HG03060 (cell line): ENCODE data around the gene MYMX.
A peak's percentile ranks its signal among the peaks of the same experiment; 100 is the strongest.

Experiments
- ATAC-seq: cut with Tn5 transposase; IDR thresholded peaks from one replicate; pipeline ENCODE4 v1.9.1; 2021; ENCODE audit warnings: low read depth, moderate number of reproducible peaks; ENCODE audit not compliant: unreplicated experiment

The MYMX gene

GRCh38 chr6:44262467-44263353, 46.0 kb downstream of the MYMX start:
- ATAC-seq = no peak

GRCh38 chr6:44263354-44264100, 46.8 kb downstream of the MYMX start:
- no peak for ATAC-seq

GRCh38 chr6:44264154-44265006, 47.7 kb downstream of the MYMX start:
- no peak for ATAC-seq

DNA sequence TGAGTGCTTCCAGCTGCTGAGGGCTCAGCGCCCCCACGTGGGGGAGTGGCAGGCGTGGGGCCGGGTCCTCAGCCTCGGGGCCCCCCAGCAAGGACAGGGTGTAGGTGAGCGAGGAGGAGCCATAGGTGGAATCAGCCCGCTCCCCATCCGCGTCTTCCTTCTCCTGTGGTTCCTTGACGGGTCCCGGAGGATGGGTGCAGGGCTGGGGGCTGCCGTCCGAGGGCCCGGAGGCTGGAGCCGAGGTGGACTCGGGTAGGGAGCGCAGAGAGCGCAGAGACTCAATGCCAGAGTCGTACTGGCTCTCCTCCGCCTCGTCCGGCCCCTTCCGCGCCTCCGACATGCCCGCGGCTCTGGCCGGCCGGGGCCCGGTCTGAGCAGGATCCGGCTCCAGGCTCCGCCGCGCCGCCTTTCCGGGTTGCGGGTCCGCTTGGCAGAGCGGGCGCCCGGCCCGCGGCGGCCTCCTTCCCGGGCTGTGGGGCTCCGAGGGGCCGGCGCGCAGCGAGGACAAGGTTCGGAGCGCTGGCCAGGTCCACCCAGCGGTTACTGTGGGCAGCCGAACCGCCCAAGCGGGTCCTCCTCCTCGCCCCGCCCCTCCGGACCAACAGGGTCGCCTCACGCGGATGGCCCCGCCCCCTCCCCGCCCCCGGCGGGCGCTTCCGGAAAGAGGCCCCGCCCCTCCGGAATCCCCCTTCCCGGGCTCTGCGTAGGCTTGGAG, 48.4 kb downstream of the MYMX start, which contains the start of gene NFKBIE:
Gene NFKBIE, minus strand, starts transcription at position 545 of the 715 bp plus-strand sequence. Its CDS starts 205 bp downstream, at position 340.
- ATAC-seq = peak; percentile 4

- peak; percentile 29 for ATAC-seq
Measured at GRCh38 chr6:44265722-44266233, 49.1 kb downstream of the MYMX start.

- no peak for ATAC-seq
Measured at GRCh38 chr6:44266347-44266746, 49.6 kb downstream of the MYMX start.

GRCh38 chr6:44267252-44267651, 50.5 kb downstream of the MYMX start:
- ATAC-seq = no peak
